GM23338 (cell line): ENCODE results near the gene CST3.

Experiments
- CREB1 ChIP-seq: fragments of 250-450 bp; sonication (Bioruptor Pico); IDR thresholded peaks from 2 replicates; pipeline ENCODE4 v1.5.0; 2020; ENCODE audit warnings: low read depth, mild to moderate bottlenecking, moderate library complexity
- CTCF ChIP-seq, 2 experiments: fragments of 200-600 bp in 1 of 2; sonication (generic) in 1 of 2; conservative IDR thresholded peaks; 2 replicates each; pipeline versions ENCODE4 v1.5.1 to v1.6.1; 2016 to 2017; ENCODE audit warnings: antibody characterized with exemption in 2 of 2, low read depth in 2 of 2, mild to moderate bottlenecking in 2 of 2, moderate library complexity in 1 of 2
- ETS1 ChIP-seq: IDR thresholded peaks from 2 replicates; pipeline ENCODE4 v1.6.1; 2016; ENCODE audit warnings: antibody characterized with exemption
- EZH2 ChIP-seq: fragments of 200-600 bp; sonication (generic); IDR thresholded peaks from one replicate; pipeline ENCODE4 v1.8.0; 2017; ENCODE audit warnings: antibody characterized with exemption, mild to moderate bottlenecking, low read depth; ENCODE audit not compliant: unreplicated experiment
- EZH2phosphoT487 ChIP-seq: fragments of 200-600 bp; sonication (generic); IDR thresholded peaks from one replicate; pipeline ENCODE4 v1.8.1; 2018; ENCODE audit warnings: antibody characterized with exemption; ENCODE audit not compliant: unreplicated experiment
- JUNB ChIP-seq: IDR thresholded peaks from one replicate; pipeline ENCODE4 v1.6.1; 2016; ENCODE audit warnings: antibody characterized with exemption; ENCODE audit not compliant: unreplicated experiment
- NANOG ChIP-seq: IDR thresholded peaks from 2 replicates; pipeline ENCODE4 v1.6.1; 2016; ENCODE audit warnings: antibody characterized with exemption, borderline replicate concordance
- POLR2AphosphoS5 ChIP-seq: IDR thresholded peaks from 2 replicates; pipeline ENCODE4 v1.6.1; 2016; ENCODE audit warnings: antibody characterized with exemption, low read depth
- REST ChIP-seq: IDR thresholded peaks from one replicate; pipeline ENCODE4 v1.6.1; 2018; ENCODE audit warnings: antibody characterized with exemption; ENCODE audit not compliant: unreplicated experiment
- ZNF331 ChIP-seq: fragments of 250-450 bp; sonication (Bioruptor Pico); IDR thresholded peaks from 2 replicates; pipeline ENCODE4 v1.5.0; 2020; ENCODE audit warnings: low read depth, mild to moderate bottlenecking, moderate library complexity

DNA sequence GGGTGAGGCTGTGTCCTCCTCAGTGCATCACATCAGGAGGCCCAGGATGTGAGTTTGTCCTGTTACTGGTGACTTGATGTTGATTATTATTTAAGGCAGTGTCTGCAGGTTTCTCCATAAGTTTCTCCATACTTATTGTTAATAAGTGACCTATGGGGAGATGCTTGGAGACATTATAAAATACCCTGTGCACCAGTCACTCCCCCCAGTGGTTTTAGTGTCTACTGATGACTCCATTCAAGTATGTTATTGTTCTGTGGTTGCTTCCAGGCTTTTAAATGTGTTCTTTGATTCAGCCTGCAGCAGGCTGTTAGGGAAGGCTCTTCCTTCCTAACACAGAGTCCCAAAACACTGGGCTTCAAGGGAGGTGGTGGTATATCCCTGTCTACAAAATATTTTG is 14.6 kb upstream of the CST3 start:
- TF ChIP-seq CTCF (conservative IDR thresholded peaks at IDR 0.05; ENCODE audit: low read depth in 2 of 2) (no peak), EZH2 (no peak), NANOG (no peak), ZNF331 (no peak), JUNB (no peak), REST (no peak), POLR2AphosphoS5 (no peak), CREB1 (no peak), EZH2phosphoT487 (no peak), ETS1 (no peak)
